ENCODE measurements around the gene PRLR.

Gene PRLR

GRCh38 chr5:35158622-35159369 lies 71.5 kb downstream of the PRLR start:
- no peak for DNase-seq

- no peak for DNase-seq
Measured at GRCh38 chr5:35158204-35158603, 72.1 kb downstream of the PRLR start.

- DNase-seq = no peak
Measured at GRCh38 chr5:35153375-35153932, 76.8 kb downstream of the PRLR start.

- DNase-seq = no peak
Measured at GRCh38 chr5:35152733-35153132, 77.6 kb downstream of the PRLR start.

- DNase-seq = no peak
Measured at GRCh38 chr5:35151146-35151920, 79.0 kb downstream of the PRLR start.

- no peak for DNase-seq
Measured at GRCh38 chr5:35149041-35149440, 81.2 kb downstream of the PRLR start.

GRCh38 chr5:35146406-35146805 lies 83.9 kb downstream of the PRLR start:
- DNase-seq = no peak

- DNase-seq = no peak
Measured at GRCh38 chr5:35145691-35146317, 84.5 kb downstream of the PRLR start.

GRCh38 chr5:35145012-35145411 lies 85.3 kb downstream of the PRLR start:
- no peak for DNase-seq

GRCh38 chr5:35143841-35144240 lies 86.4 kb downstream of the PRLR start:
- DNase-seq = no peak

GRCh38 chr5:35141739-35142138 lies 88.5 kb downstream of the PRLR start:
- DNase-seq = no peak

- no peak for DNase-seq
Measured at GRCh38 chr5:35138232-35138631, 92.1 kb downstream of the PRLR start.

- DNase-seq = no peak
Measured at GRCh38 chr5:35136386-35136785, 93.9 kb downstream of the PRLR start.

GRCh38 chr5:35135239-35135700 lies 95.0 kb downstream of the PRLR start:
- DNase-seq = no peak

GRCh38 chr5:35134278-35135030 lies 95.8 kb downstream of the PRLR start:
- DNase-seq = no peak

- no peak for DNase-seq
Measured at GRCh38 chr5:35133186-35133585, 97.1 kb downstream of the PRLR start.

- DNase-seq = no peak
Measured at GRCh38 chr5:35131723-35132122, 98.6 kb downstream of the PRLR start.

GRCh38 chr5:35129921-35130485 lies 100.3 kb downstream of the PRLR start:
- no peak for DNase-seq

- DNase-seq = no peak
Measured at GRCh38 chr5:35129276-35129675, 101.0 kb downstream of the PRLR start.

- no peak for DNase-seq
Measured at GRCh38 chr5:35127006-35127405, 103.3 kb downstream of the PRLR start.

GRCh38 chr5:35125746-35126145 lies 104.5 kb downstream of the PRLR start:
- no peak for DNase-seq

- no peak for DNase-seq
Measured at GRCh38 chr5:35124932-35125331, 105.4 kb downstream of the PRLR start.
